Common myeloid progenitor, CD34-positive (primary cell): ENCODE measurements around the gene ADGRA3.

Source experiments
- CTCF ChIA-PET: fragments of 350-600 bp; sonication (Branson Sonifier 250); formaldehyde crosslinking; loops from one replicate; lab custom pipeline; 2021; ENCODE audit warnings: antibody characterized with exemption; lab: Charles Lee
- POLR2A ChIA-PET: fragments of 350-600 bp; sonication (Branson Sonifier 250); formaldehyde crosslinking; loops from one replicate; lab custom pipeline; 2021; ENCODE audit warnings: antibody characterized with exemption; lab: Charles Lee
- DNase-seq, 3 donors: peaks; one replicate each; pipeline versions ENCODE4 v3.0.0 to v3.0.0-alpha.2; 2013
- H3K27ac ChIP-seq, 2 experiments: 1 replicate in 1 of 2; 2 replicates in 1 of 2; pipeline ENCODE4 v1.7.0; 2013; ENCODE audit warnings: inconsistent platforms in 2 of 2, low read length in 2 of 2, mild to moderate bottlenecking in 2 of 2, low read depth in 1 of 2, moderate library complexity in 1 of 2; ENCODE audit not compliant: severe bottlenecking in 2 of 2, insufficient read depth in 1 of 2, poor library complexity in 1 of 2
- H3K27me3 ChIP-seq, 5 experiments: replicated peaks in 2 of 5; 1 replicate in 3 of 5; 2 replicates in 2 of 5; pipeline versions ENCODE4 v1.6.1 to v1.7.0; 2013; ENCODE audit warnings: low read length in 4 of 5, mild to moderate bottlenecking in 2 of 5, moderate library complexity in 2 of 5, inconsistent platforms in 1 of 5; ENCODE audit not compliant: insufficient read depth in 5 of 5, control insufficient read depth in 4 of 5
- H3K36me3 ChIP-seq, 4 experiments: 1 replicate in 2 of 4; 2 replicates in 2 of 4; pipeline versions ENCODE4 v1.6.1 to v1.7.0; 2013; ENCODE audit warnings: low read length in 3 of 4, control low read depth in 1 of 4, mild to moderate bottlenecking in 1 of 4; ENCODE audit not compliant: control insufficient read depth in 4 of 4, insufficient read depth in 4 of 4
- H3K4me1 ChIP-seq, 4 experiments: 1 replicate in 3 of 4; 2 replicates in 1 of 4; pipeline versions ENCODE4 v1.6.1 to v1.7.1; 2013; ENCODE audit warnings: low read length in 3 of 4, mild to moderate bottlenecking in 3 of 4, control low read depth in 1 of 4, inconsistent platforms in 1 of 4, moderate library complexity in 1 of 4; ENCODE audit not compliant: control insufficient read depth in 4 of 4, insufficient read depth in 4 of 4; ENCODE audit errors: control extremely low read depth in 1 of 4
- H3K4me3 ChIP-seq, 7 experiments: 1 replicate in 4 of 7; 2 replicates in 3 of 7; pipeline versions ENCODE4 v1.5.1 to v1.7.0; 2013; ENCODE audit warnings: mild to moderate bottlenecking in 7 of 7, low read length in 6 of 7, moderate library complexity in 6 of 7, inconsistent platforms in 2 of 7, low read depth in 2 of 7, control low read depth in 1 of 7; ENCODE audit not compliant: insufficient read depth in 4 of 7, control insufficient read depth in 1 of 7; ENCODE audit errors: extremely low read depth in 1 of 7
- H3K9me3 ChIP-seq, 5 experiments: 1 replicate in 4 of 5; 2 replicates in 1 of 5; pipeline versions ENCODE4 v1.6.1 to v1.7.1; 2013; ENCODE audit warnings: low read length in 4 of 5, mild to moderate bottlenecking in 2 of 5, inconsistent platforms in 1 of 5, low read depth in 1 of 5, moderate library complexity in 1 of 5; ENCODE audit not compliant: control insufficient read depth in 4 of 5, insufficient read depth in 2 of 5; ENCODE audit errors: control extremely low read depth in 1 of 5
- WGBS: methylation state at CpG from one replicate; pipeline ENCODE4 v1.1.5; 2013; ENCODE audit not compliant: insufficient coverage; 5-methylcytosine and 5-hydroxymethylcytosine counted together

ADGRA3 gene

DNA sequence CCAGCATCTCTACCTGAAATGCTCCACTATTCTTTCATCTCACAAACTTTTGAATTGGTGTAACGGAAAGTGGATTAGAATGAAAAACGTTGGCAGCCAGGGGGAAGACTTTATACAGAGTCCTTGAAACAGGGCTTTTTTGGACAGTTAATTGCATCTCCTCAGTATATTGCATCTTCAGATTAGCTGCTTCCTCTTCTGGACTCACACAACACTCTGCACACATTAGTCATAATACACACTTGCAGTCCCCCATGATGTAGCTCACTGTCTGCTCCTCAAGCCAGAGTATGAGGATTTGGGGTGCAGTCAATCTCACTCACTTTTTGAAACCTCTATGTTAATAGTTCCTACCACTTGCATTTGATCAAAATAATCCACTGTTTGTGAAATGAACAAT, 101.0 kb downstream of the ADGRA3 start:
- Histone ChIP-seq H3K27me3 (no peaks in the 10 kb centered on the region), H3K4me1 (peaks cover 0 to 4% (median 0%) of the 10 kb centered on the region in 4 experiments), H3K9me3 (no peaks in the 10 kb centered on the region), H3K4me3 (no peak overlapping the region), H3K27ac (no peak overlapping the region), H3K36me3 (peaks cover 4 to 14% (median 8%) of the 10 kb centered on the region in 4 experiments)
- CTCF ChIA-PET: interaction anchor here (2.3 kb wide), 1 partner anchor 192 kb away, joined by 6 read pairs; no protein-coding TSS in a partner anchor
- POLR2A ChIA-PET: no interaction called here
- WGBS: 100% methylated on average over 1 of the region's 2 CpGs
- peak in 2 of 3 donors; percentile 10 to 32 for DNase-seq

DNA sequence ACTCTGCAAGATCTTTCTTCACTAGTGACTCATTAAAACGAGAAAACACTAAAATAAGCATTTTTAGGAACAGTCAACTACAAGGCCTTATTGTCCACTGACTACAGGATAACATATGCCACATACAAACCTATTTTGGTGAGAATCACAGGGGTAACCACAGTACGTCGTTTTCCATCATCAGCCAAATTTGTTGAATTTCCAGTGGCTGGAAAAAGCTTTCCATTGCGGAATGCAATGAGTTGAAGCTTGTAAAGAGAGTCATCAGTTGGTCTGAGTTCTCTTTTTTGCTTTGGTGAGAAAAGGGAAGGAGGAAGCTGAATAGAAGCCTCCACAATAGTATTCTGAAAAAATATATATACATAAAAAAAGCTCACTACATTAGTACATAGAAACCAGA, 102.4 kb downstream of the ADGRA3 start:
- ChIA-PET POLR2A (no interaction called here), CTCF (interaction anchor here (0.5 to 1.0 kb wide), 3 partner anchors 193 to 1552 kb away, joined by 3 read pairs; partner anchors contain the start of gene GBA3)
- 94% methylated on average over 4 of the region's 4 CpGs for WGBS
- DNase-seq: no peak
- Histone ChIP-seq H3K36me3 (peaks cover 1 to 9% (median 7%) of the 10 kb centered on the region in 4 experiments), H3K27me3 (no peaks in the 10 kb centered on the region), H3K4me3 (no peak overlapping the region), H3K4me1 (peaks cover 0 to 4% (median 0%) of the 10 kb centered on the region in 4 experiments), H3K9me3 (no peaks in the 10 kb centered on the region), H3K27ac (no peak overlapping the region)

GRCh38 chr4:22412013-22412412, 103.9 kb downstream of the ADGRA3 start:
- ChIA-PET CTCF (interaction anchor here (1.3 kb wide), 1 partner anchor 65 kb away, joined by 3 read pairs; no protein-coding TSS in a partner anchor), POLR2A (no interaction called here)
- Histone ChIP-seq H3K9me3 (no peaks in the 10 kb centered on the region), H3K27ac (no peak overlapping the region), H3K4me3 (no peak overlapping the region), H3K27me3 (no peaks in the 10 kb centered on the region), H3K4me1 (peaks cover 0 to 7% (median 0%) of the 10 kb centered on the region in 4 experiments), H3K36me3 (peaks cover 0 to 7% (median 5%) of the 10 kb centered on the region in 4 experiments)
- WGBS: no CpG with 5 or more reads among the region's 3 CpGs
- DNase-seq: no peak

DNA sequence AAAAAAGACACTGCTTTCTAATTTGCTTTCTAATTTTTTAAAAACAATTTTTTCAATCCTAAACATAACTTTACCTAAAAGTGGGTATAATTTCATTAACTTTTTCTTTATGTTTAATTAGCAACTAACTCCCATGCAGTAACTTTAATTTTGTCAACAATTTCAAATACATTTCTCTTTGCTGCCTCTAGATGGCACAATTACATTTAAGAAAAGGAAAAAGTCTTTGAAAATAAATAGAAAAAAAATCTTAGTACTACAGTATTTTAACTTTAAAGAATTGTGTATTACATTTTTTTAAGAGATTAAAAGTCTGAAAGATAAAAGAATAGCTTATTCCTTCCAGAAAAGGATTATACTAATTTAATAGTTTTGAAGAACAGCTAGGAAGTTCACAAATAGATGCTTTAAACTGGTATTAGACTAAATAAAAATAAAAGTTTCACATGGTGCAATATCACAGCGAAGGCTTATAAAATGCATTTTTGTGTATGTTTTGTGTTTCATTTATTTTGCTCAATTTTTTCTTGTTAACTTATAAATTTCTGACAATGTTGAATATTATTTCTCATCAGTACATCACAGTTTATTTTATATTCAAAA, 105.1 kb downstream of the ADGRA3 start:
- ChIA-PET CTCF (interaction anchor here (0.9 to 5.5 kb wide), 14 partner anchors 10 to 620 kb away, joined by 3 to 27 read pairs (median 6); partner anchors contain the start of gene GBA3), POLR2A (no interaction called here)
- peaks cover 0 to 3% (median 0%) of the 10 kb centered on the region in 4 experiments for H3K4me1 ChIP-seq
- peak in 2 of 3 donors; percentile 41 to 49 for DNase-seq
- H3K4me3 ChIP-seq: no peak overlapping the region
- no peaks in the 10 kb centered on the region for H3K27me3 ChIP-seq
- H3K27ac ChIP-seq: no peak overlapping the region
- H3K36me3 ChIP-seq: peaks cover 1 to 7% (median 5%) of the 10 kb centered on the region in 4 experiments
- no CpG with 5 or more reads among the region's 1 CpG for WGBS
- no peaks in the 10 kb centered on the region for H3K9me3 ChIP-seq

GRCh38 chr4:22408474-22408873, 107.4 kb downstream of the ADGRA3 start:
- H3K36me3 ChIP-seq: peaks cover 2 to 13% (median 9%) of the 10 kb centered on the region in 4 experiments
- WGBS: no CpG with 5 or more reads among the region's 1 CpG
- POLR2A ChIA-PET: no interaction called here

DNA sequence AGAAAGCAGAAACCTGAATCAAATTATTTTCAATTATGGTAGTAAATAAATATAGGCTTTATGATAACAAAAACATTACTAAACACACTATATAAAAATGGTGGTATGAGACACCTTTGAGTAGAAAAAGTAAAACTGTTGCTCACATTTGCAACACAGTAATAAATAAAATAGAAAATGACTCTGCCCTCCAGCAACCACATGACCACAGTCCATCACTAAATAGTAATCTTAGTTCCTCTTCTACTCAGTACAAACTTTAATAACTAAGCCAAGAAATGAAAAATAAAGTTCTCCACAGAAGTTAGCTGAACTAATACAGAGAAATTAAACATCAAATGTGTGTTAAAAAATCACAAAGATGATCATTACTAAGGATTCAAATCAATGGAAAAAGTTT, 108.5 kb downstream of the ADGRA3 start:
- H3K27ac ChIP-seq: no peak overlapping the region
- peaks cover 4 to 12% (median 9%) of the 10 kb centered on the region in 4 experiments for H3K36me3 ChIP-seq
- no peak overlapping the region for H3K4me3 ChIP-seq
- DNase-seq: peak in 2 of 3 donors; percentile 28
- no peaks in the 10 kb centered on the region for H3K9me3 ChIP-seq
- POLR2A ChIA-PET: interaction anchor here (0.6 kb wide), 1 partner anchor 78 kb away, joined by 5 read pairs; no protein-coding TSS in a partner anchor
- peaks cover 0 to 3% (median 0%) of the 10 kb centered on the region in 4 experiments for H3K4me1 ChIP-seq
- CTCF ChIA-PET: interaction anchor here (0.9 to 5.5 kb wide), 3 partner anchors 18 to 200 kb away, joined by 3 to 27 read pairs (median 3); no protein-coding TSS in a partner anchor
- H3K27me3 ChIP-seq: no peaks in the 10 kb centered on the region

More at GRCh38 chr4:22408474-22408873, 107.4 kb downstream of the ADGRA3 start:
- Histone ChIP-seq H3K9me3 (no peaks in the 10 kb centered on the region), H3K4me3 (no peak overlapping the region), H3K27ac (no peak overlapping the region), H3K4me1 (peaks cover 0 to 3% (median 0%) of the 10 kb centered on the region in 4 experiments), H3K27me3 (no peaks in the 10 kb centered on the region)
- DNase-seq: no peak
- CTCF ChIA-PET: interaction anchor here (1.0 to 5.5 kb wide), 7 partner anchors 19 to 283 kb away, joined by 3 to 27 read pairs (median 7); no protein-coding TSS in a partner anchor

- WGBS: 100% methylated on average over 2 of the region's 4 CpGs
- H3K4me1 ChIP-seq: no peaks in the 10 kb centered on the region
- peaks cover 6 to 27% (median 12%) of the 10 kb centered on the region in 4 experiments for H3K36me3 ChIP-seq
- no peaks in the 10 kb centered on the region for H3K9me3 ChIP-seq
- CTCF ChIA-PET: no interaction called here
- H3K27ac ChIP-seq: no peak overlapping the region
- H3K27me3 ChIP-seq: no peaks in the 10 kb centered on the region
- POLR2A ChIA-PET: no interaction called here
- no peak for DNase-seq
- no peak overlapping the region for H3K4me3 ChIP-seq
Observed at GRCh38 chr4:22398671-22399070, 117.2 kb downstream of the ADGRA3 start.
